HFF-Myc (cell line): ENCODE data around the gene CLIP3.
A peak's percentile ranks its signal among the peaks of the same experiment; 100 is the strongest.

Experiments used
- DNase-seq: peaks from one replicate; pipeline ENCODE4 v3.0.0-alpha.2; 2011; ENCODE audit warnings: low read depth; ENCODE audit errors: extremely low read depth
- H3K4me3 ChIP-seq: replicated peaks from 2 replicates; pipeline ENCODE4 v1.5.1; 2011; ENCODE audit warnings: low read depth, mild to moderate bottlenecking, control low read depth, low read length
- TF ChIP-seq, protein P1 (sequence below): IDR thresholded peaks from 2 replicates; pipeline ENCODE4 v1.5.1; 2012; ENCODE audit warnings: mild to moderate bottlenecking, low read depth, low read length, control low read depth; ENCODE audit errors: missing control alignments

The CLIP3 gene

GRCh38 chr19:36006955-36007354 lies 25.7 kb downstream of the CLIP3 start:
- DNase-seq: no peak
- TF ChIP-seq, protein P1, sequence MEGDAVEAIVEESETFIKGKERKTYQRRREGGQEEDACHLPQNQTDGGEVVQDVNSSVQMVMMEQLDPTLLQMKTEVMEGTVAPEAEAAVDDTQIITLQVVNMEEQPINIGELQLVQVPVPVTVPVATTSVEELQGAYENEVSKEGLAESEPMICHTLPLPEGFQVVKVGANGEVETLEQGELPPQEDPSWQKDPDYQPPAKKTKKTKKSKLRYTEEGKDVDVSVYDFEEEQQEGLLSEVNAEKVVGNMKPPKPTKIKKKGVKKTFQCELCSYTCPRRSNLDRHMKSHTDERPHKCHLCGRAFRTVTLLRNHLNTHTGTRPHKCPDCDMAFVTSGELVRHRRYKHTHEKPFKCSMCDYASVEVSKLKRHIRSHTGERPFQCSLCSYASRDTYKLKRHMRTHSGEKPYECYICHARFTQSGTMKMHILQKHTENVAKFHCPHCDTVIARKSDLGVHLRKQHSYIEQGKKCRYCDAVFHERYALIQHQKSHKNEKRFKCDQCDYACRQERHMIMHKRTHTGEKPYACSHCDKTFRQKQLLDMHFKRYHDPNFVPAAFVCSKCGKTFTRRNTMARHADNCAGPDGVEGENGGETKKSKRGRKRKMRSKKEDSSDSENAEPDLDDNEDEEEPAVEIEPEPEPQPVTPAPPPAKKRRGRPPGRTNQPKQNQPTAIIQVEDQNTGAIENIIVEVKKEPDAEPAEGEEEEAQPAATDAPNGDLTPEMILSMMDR: no peak
- no peak overlapping the region for H3K4me3 ChIP-seq

- H3K4me3 ChIP-seq: no peak overlapping the region
- DNase-seq: no peak
These were observed 29.4 kb downstream of the CLIP3 start for GRCh38 chr19:36003284-36003683.

GRCh38 chr19:36001605-36002004 lies 31.1 kb downstream of the CLIP3 start:
- TF ChIP-seq, protein P1: no peak
- no peak for DNase-seq
- H3K4me3 ChIP-seq: no peak overlapping the region

More at GRCh38 chr19:36003284-36003683, 29.4 kb downstream of the CLIP3 start:
- TF ChIP-seq, protein P1: no peak

DNA sequence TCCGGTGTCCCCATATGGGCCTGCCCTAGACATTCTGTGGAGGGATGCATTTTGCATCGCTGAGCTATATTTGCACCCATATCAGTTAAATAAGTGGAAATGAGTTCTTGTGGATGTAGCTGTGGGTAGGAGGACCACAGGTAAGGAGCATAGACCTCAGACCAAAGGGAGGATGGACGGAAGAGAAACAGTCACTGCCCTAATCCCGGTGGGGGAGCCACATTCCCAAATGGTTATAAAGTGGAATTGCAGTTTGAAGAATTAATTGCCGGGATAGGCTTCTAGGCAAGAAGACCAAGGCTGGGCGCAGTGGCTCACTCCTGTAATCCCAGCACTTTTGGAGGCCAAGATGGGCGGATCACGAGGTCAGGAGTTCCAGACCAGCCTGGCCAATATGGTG lies 35.9 kb downstream of the CLIP3 start:
- no peak for DNase-seq
- TF ChIP-seq, protein P1: no peak
- no peak overlapping the region for H3K4me3 ChIP-seq

- TF ChIP-seq, protein P1: no peak
- DNase-seq: peak; percentile 61
- H3K4me3 ChIP-seq: peak within 1 kb of the TSS; percentile 68
These were observed 37.4 kb downstream of the CLIP3 start, which contains the start of gene SDHAF1 for GRCh38 chr19:35995048-35995993. Gene SDHAF1, plus strand, starts transcription at chr19:35995188. Its CDS starts 87 bp downstream, at chr19:35995275.

GRCh38 chr19:35993923-35994598 lies 38.6 kb downstream of the CLIP3 start:
- peak overlapping the region; percentile 68; the same call in 1 of the 2 replicates for H3K4me3 ChIP-seq
- DNase-seq: no peak
- TF ChIP-seq, protein P1: no peak
